H1 (cell line): Measurements from ENCODE around the gene SMIM9. TPM values are rescaled to one million over a fixed set of nuclear protein-coding genes. Genes with fewer than 3 reads are reported as not detected.

Experiments used
- CTCF ChIA-PET: fragments of 300-600 bp; sonication (Branson Sonifier 250); formaldehyde crosslinking; loops from one replicate; lab custom pipeline; 2021; ENCODE audit not compliant: partially characterized antibody; lab: Charles Lee
- POLR2A ChIA-PET: fragments of 300-600 bp; sonication (Branson Sonifier 250); formaldehyde crosslinking; loops from one replicate; lab custom pipeline; 2021; ENCODE audit warnings: inconsistent platforms; ENCODE audit not compliant: partially characterized antibody; lab: Charles Lee
- DNase-seq, 2 experiments: peaks; one replicate each; pipeline versions ENCODE4 v3.0.0 to v3.0.0-alpha.2; 2010 to 2022; ENCODE audit warnings: low spot score in 2 of 2, low read depth in 1 of 2, mixed read lengths in 1 of 2
- FAIRE-seq: peaks from 2 replicates; lab custom pipeline; 2011; peaks lifted over from hg19 to GRCh38; lab: Jason Lieb, UNC
- H2AFZ ChIP-seq: 2 replicates; pipeline ENCODE4 v1.8.1; 2012; ENCODE audit warnings: low read length, inconsistent platforms
- H2AK5ac ChIP-seq: 2 replicates; pipeline ENCODE4 v1.6.1; 2013; ENCODE audit warnings: low read depth, low read length
- H2BK120ac ChIP-seq: replicated peaks from 2 replicates; pipeline ENCODE3; 2013; ENCODE audit warnings: low read depth, low read length, inconsistent platforms
- H2BK12ac ChIP-seq: 2 replicates; pipeline ENCODE4 v1.6.1; 2013; ENCODE audit warnings: low read depth, low read length
- H2BK15ac ChIP-seq: 2 replicates; pipeline ENCODE4 v1.6.1; 2013; ENCODE audit warnings: low read length
- H2BK20ac ChIP-seq: 2 replicates; pipeline ENCODE4 v1.6.1; 2013; ENCODE audit warnings: low read length
- H2BK5ac ChIP-seq: 2 replicates; pipeline ENCODE4 v1.6.1; 2013; ENCODE audit warnings: low read depth, low read length
- H3K14ac ChIP-seq: 2 replicates; pipeline ENCODE4 v1.6.1; 2013; ENCODE audit warnings: inconsistent platforms; ENCODE audit not compliant: insufficient read length
- H3K18ac ChIP-seq: 2 replicates; pipeline ENCODE4 v1.6.1; 2013; ENCODE audit warnings: low read length; ENCODE audit errors: extremely low read depth
- H3K23ac ChIP-seq: 2 replicates; pipeline ENCODE4 v1.6.1; 2013; ENCODE audit warnings: inconsistent platforms; ENCODE audit not compliant: insufficient read length
- H3K23me2 ChIP-seq: 2 replicates; pipeline ENCODE4 v1.6.1; 2013; ENCODE audit warnings: low read depth, low read length
- H3K27ac ChIP-seq: 2 replicates; pipeline ENCODE4 v1.6.1; 2011; ENCODE audit warnings: low read depth, low read length, inconsistent platforms
- H3K27me3 ChIP-seq, 4 experiments: replicated peaks in 1 of 4; 1 replicate in 1 of 4; 2 replicates in 3 of 4; pipeline versions ENCODE4 v1.6.1 to v1.8.1; 2011 to 2013; ENCODE audit warnings: low read length in 3 of 4, mild to moderate bottlenecking in 3 of 4, inconsistent platforms in 2 of 4, mixed read lengths in 2 of 4, moderate library complexity in 1 of 4; ENCODE audit not compliant: control insufficient read depth in 3 of 4, insufficient read depth in 3 of 4; ENCODE audit errors: extremely low read depth in 1 of 4
- H3K36me3 ChIP-seq, 4 experiments: 2 replicates each; pipeline versions ENCODE4 v1.6.1 to v1.8.1; 2011 to 2013; ENCODE audit warnings: mild to moderate bottlenecking in 4 of 4, low read length in 3 of 4, moderate library complexity in 2 of 4, control low read depth in 1 of 4, inconsistent platforms in 1 of 4; ENCODE audit not compliant: insufficient read depth in 4 of 4, control insufficient read depth in 2 of 4
- H3K4ac ChIP-seq: replicated peaks from 2 replicates; pipeline ENCODE3; 2013; ENCODE audit warnings: low read length, low read depth, mixed read lengths, inconsistent platforms; ENCODE audit not compliant: insufficient read length
- H3K4me1 ChIP-seq, 4 experiments: replicated peaks in 1 of 4; 1 replicate in 1 of 4; 2 replicates in 3 of 4; pipeline versions ENCODE4 v1.6.1 to v1.8.1; 2011 to 2013; ENCODE audit warnings: low read length in 3 of 4, inconsistent platforms in 2 of 4, mixed read lengths in 1 of 4; ENCODE audit not compliant: insufficient read depth in 4 of 4, control insufficient read depth in 3 of 4
- H3K4me2 ChIP-seq, 2 experiments: 2 replicates each; pipeline versions ENCODE4 v1.6.1 to v1.8.1; 2011 to 2013; ENCODE audit warnings: low read depth in 2 of 2, low read length in 2 of 2, control low read depth in 1 of 2, inconsistent platforms in 1 of 2, mild to moderate bottlenecking in 1 of 2; ENCODE audit not compliant: insufficient read depth in 1 of 2
- H3K4me3 ChIP-seq, 4 experiments: fragments of 200-600, 300-600 bp in 1 of 4; sonication (generic), shearing (Covaris generic), sonication (Bioruptor Twin) in 1 of 4; 2 replicates each; pipeline versions ENCODE4 v1.5.1 to v1.8.1; 2011 to 2016; ENCODE audit warnings: low read length in 4 of 4, low read depth in 3 of 4, control low read depth in 2 of 4, inconsistent platforms in 2 of 4, mild to moderate bottlenecking in 2 of 4, mixed read lengths in 1 of 4, moderate library complexity in 1 of 4; ENCODE audit not compliant: insufficient read depth in 2 of 4; ENCODE audit errors: extremely low read depth in 1 of 4
- H3K56ac ChIP-seq: replicated peaks from 2 replicates; pipeline ENCODE3; 2013; ENCODE audit warnings: low read depth, mild to moderate bottlenecking, mixed read lengths, low read length, inconsistent platforms; ENCODE audit not compliant: insufficient read length
- H3K79me1 ChIP-seq: 2 replicates; pipeline ENCODE4 v1.6.1; 2013; ENCODE audit warnings: low read depth, low read length, control low read depth
- H3K79me2 ChIP-seq, 2 experiments: 2 replicates each; pipeline versions ENCODE4 v1.6.1 to v1.8.1; 2012 to 2013; ENCODE audit warnings: low read length in 2 of 2, mild to moderate bottlenecking in 2 of 2, inconsistent platforms in 1 of 2; ENCODE audit not compliant: insufficient read depth in 2 of 2, control insufficient read depth in 1 of 2
- H3K9ac ChIP-seq, 4 experiments: replicated peaks in 1 of 4; 1 replicate in 1 of 4; 2 replicates in 3 of 4; pipeline versions ENCODE4 v1.6.1 to v1.8.1; 2011 to 2013; ENCODE audit warnings: low read depth in 3 of 4, low read length in 3 of 4, control low read depth in 2 of 4, mild to moderate bottlenecking in 2 of 4, moderate library complexity in 2 of 4, inconsistent platforms in 1 of 4; ENCODE audit errors: extremely low read depth in 1 of 4
- H3K9me3 ChIP-seq, 2 experiments: 2 replicates each; pipeline versions ENCODE4 v1.6.1 to v1.8.1; 2012 to 2013; ENCODE audit warnings: mild to moderate bottlenecking in 2 of 2, moderate library complexity in 2 of 2, control low read depth in 1 of 2, inconsistent platforms in 1 of 2, low read depth in 1 of 2, low read length in 1 of 2, mixed read lengths in 1 of 2; ENCODE audit not compliant: insufficient read depth in 2 of 2
- H4K20me1 ChIP-seq, 2 experiments: replicated peaks in 1 of 2; 2 replicates each; pipeline versions ENCODE3 to v1.8.1; 2011 to 2013; ENCODE audit warnings: inconsistent platforms in 2 of 2, low read length in 2 of 2, mild to moderate bottlenecking in 1 of 2; ENCODE audit not compliant: insufficient read depth in 2 of 2, control insufficient read depth in 1 of 2
- H4K5ac ChIP-seq: 2 replicates; pipeline ENCODE4 v1.6.1; 2013; ENCODE audit warnings: low read length, low read depth, mixed read lengths, inconsistent platforms; ENCODE audit not compliant: insufficient read length
- H4K8ac ChIP-seq: 2 replicates; pipeline ENCODE4 v1.8.0; 2013; ENCODE audit warnings: mild to moderate bottlenecking, moderate library complexity, low read length, inconsistent platforms; ENCODE audit not compliant: insufficient read depth; ENCODE audit errors: extremely low read depth
- H4K91ac ChIP-seq: replicated peaks from 2 replicates; pipeline ENCODE3; 2013; ENCODE audit warnings: low read length, mixed read lengths, inconsistent platforms; ENCODE audit not compliant: insufficient read length
- CEBPB ChIP-seq: IDR thresholded peaks from 2 replicates; pipeline ENCODE4 v1.6.1; 2012; ENCODE audit warnings: low read depth, low read length
- EP300 ChIP-seq, 2 experiments: IDR thresholded peaks; 1 replicate in 1 of 2; 2 replicates in 1 of 2; pipeline ENCODE4 v1.6.1; 2011 to 2012; ENCODE audit warnings: low read depth in 2 of 2, low read length in 2 of 2, mild to moderate bottlenecking in 2 of 2, borderline replicate concordance in 1 of 2, inconsistent platforms in 1 of 2, moderate library complexity in 1 of 2
- FOSL1 ChIP-seq: IDR thresholded peaks from 2 replicates; pipeline ENCODE4 v1.6.1; 2011; ENCODE audit warnings: mild to moderate bottlenecking, low read depth, low read length, moderate library complexity; ENCODE audit not compliant: insufficient read depth
- HDAC2 ChIP-seq, 2 experiments: fragments of 300-600 bp in 1 of 2; sonication (generic) in 1 of 2; IDR thresholded peaks; 2 replicates each; pipeline ENCODE4 v1.6.1; 2011 to 2012; ENCODE audit warnings: low read depth in 2 of 2, low read length in 2 of 2, mild to moderate bottlenecking in 2 of 2, moderate library complexity in 2 of 2, borderline replicate concordance in 1 of 2, inconsistent platforms in 1 of 2
- JUND ChIP-seq: IDR thresholded peaks from 2 replicates; pipeline ENCODE4 v1.6.1; 2011; ENCODE audit warnings: mild to moderate bottlenecking, improper control_type of control experiment, low read length
- KDM4A ChIP-seq: IDR thresholded peaks from one replicate; pipeline ENCODE4 v1.7.1; 2012; ENCODE audit warnings: low read depth, mild to moderate bottlenecking, moderate library complexity, low read length, inconsistent platforms; ENCODE audit not compliant: severe bottlenecking
- POLR2A ChIP-seq, 2 experiments: IDR thresholded peaks; 1 replicate in 1 of 2; 2 replicates in 1 of 2; pipeline ENCODE4 v1.6.1; 2011; ENCODE audit warnings: low read depth in 2 of 2, low read length in 2 of 2, mild to moderate bottlenecking in 2 of 2; ENCODE audit errors: control extremely low read depth in 1 of 2
- POLR2AphosphoS5 ChIP-seq: IDR thresholded peaks from 2 replicates; pipeline ENCODE4 v1.6.1; 2011; ENCODE audit warnings: low read depth, low read length
- SUZ12 ChIP-seq: fragments of 200-600 bp; sonication (generic); IDR thresholded peaks from 2 replicates; pipeline ENCODE4 v1.6.1; 2012; ENCODE audit warnings: mild to moderate bottlenecking, inconsistent platforms, low read length, moderate library complexity, mixed read lengths
- USF2 ChIP-seq: IDR thresholded peaks from 2 replicates; pipeline ENCODE4 v1.6.1; 2011; ENCODE audit warnings: low read length, improper control_type of control experiment
- polyA plus RNA-seq, 7 experiments: library from polyadenylated mRNA; depleted of rRNA in 3 of 7; stranded (reverse) in 5 of 7; unstranded in 2 of 7; fragments of >200 nt in 5 of 7; fragments of 200-250 nt in 2 of 7; gene quantifications; 1 replicate in 5 of 7; 2 replicates in 1 of 7; 4 replicates in 1 of 7; pipeline versions ENCODE4 v1.2.1 to v1.2.3, GENCODE V29; 2011 to 2013; ENCODE audit warnings: missing spikeins in 2 of 7, mixed read lengths in 2 of 7
- total RNA-seq: library from RNA; stranded (reverse); fragmentation: NEBNext Ultra II Directional; extraction: Animal tissue kit (Norgen Biotek cat#: 25700); gene quantifications from 2 replicates; pipeline ENCODE4 v1.2.1, GENCODE V29; 2021

Gene SMIM9
- total and polyA plus RNA-seq, 2 of the 8 experiments (the other 6 are each of a cell fraction or from before 2014, with no cell fraction given), result not detected

DNA sequence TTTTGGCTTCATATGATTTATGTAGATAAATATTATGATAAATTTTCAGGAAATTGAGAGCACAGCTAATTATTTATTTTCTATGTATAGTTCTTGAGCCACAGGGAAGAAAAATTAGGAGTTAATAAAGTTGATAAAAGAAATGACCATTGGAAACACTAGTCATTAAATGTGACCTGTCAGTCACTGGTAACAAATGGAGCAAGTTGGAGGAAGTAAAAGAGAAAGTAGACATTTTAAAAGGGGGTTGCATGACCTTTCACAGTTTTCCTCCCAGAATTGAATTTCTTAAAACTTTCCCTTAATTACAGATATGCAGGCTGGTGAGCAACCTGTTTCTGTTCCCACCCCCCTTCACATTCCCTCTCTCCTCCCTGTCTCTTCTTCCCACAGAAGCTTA lies 5.3 kb downstream of the SMIM9 start:
- no peaks in the 10 kb centered on the region for H3K9me3 ChIP-seq

More for the DNA sequence above, 5.3 kb downstream of the SMIM9 start:
- Histone ChIP-seq H4K20me1 (no peaks in the 10 kb centered on the region), H3K56ac (no peak overlapping the region), H3K23ac (no peak overlapping the region), H4K5ac (no peak overlapping the region), H3K14ac (no peak overlapping the region), H3K36me3 (no peaks in the 10 kb centered on the region), H3K18ac (no peak overlapping the region), H2BK120ac (no peak overlapping the region), H3K79me1 (no peaks in the 10 kb centered on the region), H2BK15ac (no peak overlapping the region), H2BK12ac (no peak overlapping the region), H2BK5ac (no peak overlapping the region), H3K4me1 (no peaks in the 10 kb centered on the region), H2AK5ac (no peak overlapping the region), H3K9ac (no peak overlapping the region), H2AFZ (no peak overlapping the region), H3K4me2 (no peak overlapping the region), H3K4me3 (no peak overlapping the region), H3K27me3 (no peaks in the 10 kb centered on the region), H4K91ac (no peak overlapping the region), H3K79me2 (no peaks in the 10 kb centered on the region), H3K23me2 (no peaks in the 10 kb centered on the region), H3K4ac (no peak overlapping the region), H2BK20ac (no peak overlapping the region), H3K27ac (no peak overlapping the region), H4K8ac (no peak overlapping the region)
- CTCF ChIA-PET, result interaction anchor here (1.1 kb wide), 1 partner anchor 65 kb away, joined by 3 read pairs; no protein-coding TSS in a partner anchor
- DNase-seq, result no peak
- no peak for TF ChIP-seq SUZ12
- no peak for TF ChIP-seq EP300 (IDR thresholded peaks at IDR 0.05; ENCODE audit: borderline replicate concordance in 1 of 2, low read depth in 2 of 2, low read length in 2 of 2)
- no peak for TF ChIP-seq POLR2A (IDR thresholded peaks at IDR 0.05; ENCODE audit: control extremely low read depth in 1 of 2, low read depth in 2 of 2, low read length in 2 of 2)
- TF ChIP-seq HDAC2 (IDR thresholded peaks at IDR 0.05; ENCODE audit: borderline replicate concordance in 1 of 2, low read depth in 2 of 2, low read length in 2 of 2), result no peak
- TF ChIP-seq CEBPB, result no peak
- TF ChIP-seq POLR2AphosphoS5, result no peak
- TF ChIP-seq KDM4A, result no peak
- TF ChIP-seq JUND, result no peak
- no peak for TF ChIP-seq FOSL1
- TF ChIP-seq USF2, result no peak
- FAIRE-seq, result no peak
- POLR2A ChIA-PET, result interaction anchor here (1.1 kb wide), 1 partner anchor 51 kb away, joined by 3 read pairs; no protein-coding TSS in a partner anchor
